NT2/D1 (cell line): ENCODE measurements around the gene PPARA.

Experiments used
- SUZ12 ChIP-seq: IDR thresholded peaks from 2 replicates; pipeline ENCODE4 v1.6.1; 2011; ENCODE audit not compliant: insufficient read length, insufficient read depth; ENCODE audit errors: extremely low read depth
- YY1 ChIP-seq: IDR thresholded peaks from 2 replicates; pipeline ENCODE4 v1.6.1; 2011; ENCODE audit not compliant: insufficient read length, insufficient read depth
- ZNF274 ChIP-seq: IDR thresholded peaks from 2 replicates; pipeline ENCODE4 v1.6.1; 2011; ENCODE audit warnings: mild to moderate bottlenecking, low read depth, low read length

DNA sequence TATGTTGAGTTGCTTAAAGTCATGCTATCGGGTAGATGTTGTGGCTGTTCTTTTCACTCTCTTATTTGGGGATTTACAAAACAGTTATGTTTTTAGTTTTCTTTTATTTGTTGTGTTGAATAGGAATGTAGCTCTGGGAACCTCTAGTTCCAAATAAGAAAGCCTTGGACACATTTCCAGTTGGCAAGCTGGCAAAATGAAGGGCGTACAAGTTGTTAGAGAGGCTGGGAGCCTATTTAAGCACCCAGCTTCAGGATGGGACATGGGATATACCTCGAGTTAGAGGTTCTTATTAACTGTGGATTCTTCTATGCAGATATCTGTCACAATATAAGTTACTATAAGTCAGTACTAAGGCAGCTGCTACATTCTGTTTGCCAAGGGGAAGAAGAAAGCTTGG, 22.8 kb downstream of the PPARA start:
- TF ChIP-seq SUZ12 (no peak), ZNF274 (no peak), YY1 (no peak)
